Neural cell (in vitro differentiated cells): ENCODE results near the gene PIP4K2A. TPM values are rescaled to one million over a fixed set of nuclear protein-coding genes. Genes with fewer than 3 reads are reported as not detected.

ENCODE experiments used
- H2AFZ ChIP-seq: fragments of 200-600, 300-800 bp; sonication (generic), shearing (Covaris generic); 2 replicates; pipeline ENCODE4 v1.6.0; 2014; ENCODE audit warnings: low read depth, mild to moderate bottlenecking, antibody characterized with exemption, low read length, moderate library complexity
- H3F3A ChIP-seq: fragments of 200-600 bp; shearing (Covaris generic); 2 replicates; pipeline ENCODE4 v1.6.1; 2016; ENCODE audit warnings: mild to moderate bottlenecking, moderate library complexity, mixed read lengths, antibody characterized with exemption, low read length; ENCODE audit not compliant: insufficient read depth, poor library complexity, severe bottlenecking
- H3K27ac ChIP-seq: fragments of 200-600, 300-800 bp; sonication (generic), shearing (Covaris generic); 2 replicates; pipeline ENCODE4 v1.5.1; 2014; ENCODE audit warnings: mild to moderate bottlenecking, low read length, moderate library complexity
- H3K27me3 ChIP-seq: fragments of 300-800, 200-600 bp; sonication (generic), shearing (Covaris generic); 2 replicates; pipeline ENCODE4 v1.6.0; 2014; ENCODE audit warnings: mild to moderate bottlenecking, low read depth, low read length, moderate library complexity; ENCODE audit not compliant: insufficient read depth
- H3K36me3 ChIP-seq: fragments of 300-800, 200-600 bp; sonication (generic), shearing (Covaris generic); 2 replicates; pipeline ENCODE4 v1.5.1; 2014; ENCODE audit warnings: mild to moderate bottlenecking, antibody characterized with exemption, low read length, moderate library complexity; ENCODE audit not compliant: insufficient read depth
- H3K4me2 ChIP-seq: fragments of 300-800, 200-600 bp; sonication (generic), shearing (Covaris generic); 2 replicates; pipeline ENCODE4 v1.6.0; 2014; ENCODE audit warnings: mild to moderate bottlenecking, low read length
- H3K4me3 ChIP-seq: fragments of 300-800, 200-600 bp; sonication (generic), shearing (Covaris generic); 2 replicates; pipeline ENCODE4 v1.5.1; 2014; ENCODE audit warnings: mild to moderate bottlenecking, low read length, moderate library complexity
- H3K79me2 ChIP-seq: fragments of 200-600 bp; shearing (Covaris generic); replicated peaks from 2 replicates; pipeline ENCODE4 v1.6.0; 2014; ENCODE audit warnings: mild to moderate bottlenecking, low read length, moderate library complexity; ENCODE audit not compliant: insufficient read depth
- H3K9ac ChIP-seq: fragments of 300-800, 200-600 bp; sonication (generic), shearing (Covaris generic); 2 replicates; pipeline ENCODE4 v1.6.1; 2016; ENCODE audit warnings: mild to moderate bottlenecking, low read length, mixed read lengths
- H3K9me2 ChIP-seq: fragments of 200-600 bp; shearing (Covaris generic); 2 replicates; pipeline ENCODE4 v1.6.1; 2016; ENCODE audit warnings: mild to moderate bottlenecking, low read length, mixed read lengths; ENCODE audit not compliant: insufficient read depth
- H3K9me3 ChIP-seq: fragments of 200-600, 300-800 bp; sonication (generic), shearing (Covaris generic); 2 replicates; pipeline ENCODE4 v1.6.1; 2016; ENCODE audit warnings: mild to moderate bottlenecking, mixed run types, low read length, moderate library complexity, mixed read lengths
- H4K20me1 ChIP-seq: fragments of 200-600 bp; shearing (Covaris generic); 2 replicates; pipeline ENCODE4 v1.6.1; 2016; ENCODE audit warnings: mild to moderate bottlenecking, mixed run types; ENCODE audit not compliant: insufficient read depth
- EP300 ChIP-seq: fragments of 450-650 bp; conservative IDR thresholded peaks from 2 replicates; pipeline ENCODE4 v1.6.1; 2014; ENCODE audit warnings: antibody characterized with exemption, mild to moderate bottlenecking, moderate library complexity; ENCODE audit not compliant: poor library complexity, severe bottlenecking
- EZH2 ChIP-seq: fragments of 200-600, 300-800 bp; shearing (Covaris generic), sonication (generic); IDR thresholded peaks from 2 replicates; pipeline ENCODE4 v1.6.1; 2014; ENCODE audit warnings: antibody characterized with exemption, low read length, borderline replicate concordance, mild to moderate bottlenecking; ENCODE audit not compliant: insufficient read depth, poor library complexity, severe bottlenecking
- MXI1 ChIP-seq: fragments of 450-650 bp; conservative IDR thresholded peaks from 2 replicates; pipeline ENCODE4 v1.6.1; 2014; ENCODE audit warnings: antibody characterized with exemption, mild to moderate bottlenecking; ENCODE audit not compliant: poor library complexity, severe bottlenecking
- POLR2AphosphoS5 ChIP-seq: IDR thresholded peaks from 2 replicates; pipeline ENCODE4 v1.6.1; 2012
- RAD21 ChIP-seq: fragments of 450-650 bp; conservative IDR thresholded peaks from 2 replicates; pipeline ENCODE4 v1.6.1; 2014; ENCODE audit warnings: antibody characterized with exemption, mild to moderate bottlenecking, moderate library complexity
- REST ChIP-seq: IDR thresholded peaks from 2 replicates; pipeline ENCODE4 v1.6.1; 2012; ENCODE audit warnings: borderline replicate concordance
- SMC3 ChIP-seq: fragments of 450-650 bp; conservative IDR thresholded peaks from 2 replicates; pipeline ENCODE4 v1.6.1; 2014; ENCODE audit warnings: antibody characterized with exemption, mild to moderate bottlenecking, moderate library complexity; ENCODE audit not compliant: poor library complexity
- TAF1 ChIP-seq: IDR thresholded peaks from 2 replicates; pipeline ENCODE4 v1.6.1; 2012; ENCODE audit warnings: low read depth
- polyA plus RNA-seq: library from polyadenylated mRNA; depleted of rRNA; stranded (reverse); fragments of >200 nt; gene quantifications from 2 replicates; pipeline ENCODE4 v1.2.3, GENCODE V29; 2014
- TF ChIP-seq, protein P1 (sequence below): fragments of 450-650 bp; IDR thresholded peaks from 2 replicates; pipeline ENCODE4 v1.5.1; 2014; ENCODE audit warnings: antibody characterized with exemption, mild to moderate bottlenecking, moderate library complexity; ENCODE audit not compliant: poor library complexity, severe bottlenecking

The PIP4K2A gene
- polyA plus RNA-seq, 1 donor from 2014 or later: 12.6 TPM

- no peaks in the 10 kb centered on the region for H4K20me1 ChIP-seq
- H3K9me3 ChIP-seq: no peaks in the 10 kb centered on the region
- no peaks in the 10 kb centered on the region for H3K27me3 ChIP-seq
- TF ChIP-seq REST (no peak), SMC3 (no peak), RAD21 (no peak), MXI1 (no peak), TAF1 (no peak), EP300 (no peak), EZH2 (no peak), POLR2AphosphoS5 (no peak)
- TF ChIP-seq, protein P1, sequence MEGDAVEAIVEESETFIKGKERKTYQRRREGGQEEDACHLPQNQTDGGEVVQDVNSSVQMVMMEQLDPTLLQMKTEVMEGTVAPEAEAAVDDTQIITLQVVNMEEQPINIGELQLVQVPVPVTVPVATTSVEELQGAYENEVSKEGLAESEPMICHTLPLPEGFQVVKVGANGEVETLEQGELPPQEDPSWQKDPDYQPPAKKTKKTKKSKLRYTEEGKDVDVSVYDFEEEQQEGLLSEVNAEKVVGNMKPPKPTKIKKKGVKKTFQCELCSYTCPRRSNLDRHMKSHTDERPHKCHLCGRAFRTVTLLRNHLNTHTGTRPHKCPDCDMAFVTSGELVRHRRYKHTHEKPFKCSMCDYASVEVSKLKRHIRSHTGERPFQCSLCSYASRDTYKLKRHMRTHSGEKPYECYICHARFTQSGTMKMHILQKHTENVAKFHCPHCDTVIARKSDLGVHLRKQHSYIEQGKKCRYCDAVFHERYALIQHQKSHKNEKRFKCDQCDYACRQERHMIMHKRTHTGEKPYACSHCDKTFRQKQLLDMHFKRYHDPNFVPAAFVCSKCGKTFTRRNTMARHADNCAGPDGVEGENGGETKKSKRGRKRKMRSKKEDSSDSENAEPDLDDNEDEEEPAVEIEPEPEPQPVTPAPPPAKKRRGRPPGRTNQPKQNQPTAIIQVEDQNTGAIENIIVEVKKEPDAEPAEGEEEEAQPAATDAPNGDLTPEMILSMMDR: no peak
- no peaks in the 10 kb centered on the region for H3K79me2 ChIP-seq
- H3K27ac ChIP-seq: no peak overlapping the region
- no peaks in the 10 kb centered on the region for H3F3A ChIP-seq
- H3K9me2 ChIP-seq: no peaks in the 10 kb centered on the region
- no peak overlapping the region for H3K4me2 ChIP-seq
- H3K36me3 ChIP-seq: no peaks in the 10 kb centered on the region
- H3K9ac ChIP-seq: no peak overlapping the region
- H2AFZ ChIP-seq: no peak overlapping the region
- H3K4me3 ChIP-seq: no peak overlapping the region
Measured at GRCh38 chr10:22644222-22644621, 70.2 kb downstream of the PIP4K2A start.

DNA sequence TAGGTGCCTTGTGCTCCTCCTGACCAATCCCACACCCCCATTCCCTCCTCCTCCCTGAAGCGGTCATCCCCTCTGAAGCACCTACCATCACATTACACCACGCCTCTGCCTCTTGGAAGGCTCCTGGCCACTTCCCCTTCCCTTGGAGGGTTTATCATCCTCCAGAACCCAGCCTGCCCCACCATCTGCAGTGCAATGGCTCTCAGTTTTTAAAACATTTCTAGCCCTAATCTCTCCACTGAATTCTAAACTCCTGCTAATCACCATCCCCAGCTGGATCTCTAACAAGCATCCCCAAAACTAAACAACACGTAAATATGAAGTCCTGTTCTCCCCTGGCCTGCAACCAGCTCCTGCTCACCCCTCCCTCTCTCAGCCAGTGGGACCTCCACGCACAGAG is 70.6 kb downstream of the PIP4K2A start:
- no peaks in the 10 kb centered on the region for H3K9me2 ChIP-seq
- H3K36me3 ChIP-seq: no peaks in the 10 kb centered on the region
- H3K4me3 ChIP-seq: no peak overlapping the region
- no peaks in the 10 kb centered on the region for H3K79me2 ChIP-seq
- H3F3A ChIP-seq: no peaks in the 10 kb centered on the region
- TF ChIP-seq REST: no peak
- no peak for TF ChIP-seq MXI1
- TF ChIP-seq SMC3: no peak
- TF ChIP-seq, protein P1: no peak
- no peak for TF ChIP-seq TAF1
- H2AFZ ChIP-seq: no peak overlapping the region
- H3K4me2 ChIP-seq: no peak overlapping the region
- no peak overlapping the region for H3K9ac ChIP-seq
- no peaks in the 10 kb centered on the region for H3K27me3 ChIP-seq
- no peaks in the 10 kb centered on the region for H3K9me3 ChIP-seq
- H4K20me1 ChIP-seq: no peaks in the 10 kb centered on the region
- H3K27ac ChIP-seq: no peak overlapping the region
